ENCODE data around the gene ZNHIT6. TPM values are rescaled to one million over a fixed set of nuclear protein-coding genes. Genes with fewer than 3 reads are reported as not detected.

ZNHIT6 gene
- polyA plus RNA-seq, 1 of the 3 experiments (the other 2 are of a cell fraction): 7.7 TPM

DNA sequence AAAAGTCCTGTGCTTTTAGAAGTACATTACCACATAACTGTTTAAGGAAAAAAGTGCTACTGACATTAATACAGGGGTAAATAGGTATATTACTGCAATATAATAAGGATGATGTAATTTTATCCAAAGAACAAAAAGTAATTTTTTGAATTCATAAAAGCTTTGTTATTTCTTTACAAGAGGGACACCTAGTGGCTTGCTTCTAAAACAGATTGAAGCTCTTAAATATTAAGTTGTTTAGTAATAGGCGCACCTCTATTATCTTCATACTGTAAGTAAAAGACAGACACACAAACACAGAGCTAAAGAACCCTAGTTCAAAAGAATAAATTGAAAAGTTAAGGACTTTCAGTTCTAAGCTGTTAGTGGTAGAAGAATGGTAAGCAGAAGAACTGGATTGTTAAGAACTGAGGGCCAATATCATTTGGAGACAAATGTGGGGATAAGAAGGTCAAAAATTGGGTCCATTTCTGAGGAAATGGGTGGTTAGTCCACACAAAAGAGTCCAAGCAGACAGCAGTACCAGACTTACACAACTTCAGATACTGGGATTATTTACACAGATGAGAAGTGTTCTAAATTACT, 15.4 kb downstream of the ZNHIT6 start:
- Histone ChIP-seq H3K36me3 (replicated peaks in 1 of 2; ENCODE audit: control insufficient read depth in 1 of 2, insufficient read depth in 2 of 2, low read length in 1 of 2) (peaks cover 9 to 36% of the 10 kb centered on the region in 2 experiments), H3K9me2 (no peaks in the 10 kb centered on the region), H3K27ac (ENCODE audit: low read depth in 2 of 2, low read length in 1 of 2) (peak overlapping the region in 1 of 2 experiments; percentile 35; a peak in 1 of 4 replicates), H3K4me3 (ENCODE audit: low read depth in 2 of 2, low read length in 1 of 2) (no peak overlapping the region), H3F3A (replicated peaks; ENCODE audit: insufficient read depth) (peaks cover 14% of the 10 kb centered on the region), H3K4me1 (ENCODE audit: control insufficient read depth in 1 of 2, insufficient read depth in 2 of 2, low read depth in 1 of 2, low read length in 1 of 2) (peaks cover 6% of the 10 kb centered on the region in 2 experiments; a peak in 2 of 4 replicates), H3K4me2 (no peak overlapping the region), H3K79me2 (ENCODE audit: insufficient read depth) (peaks cover 44% of the 10 kb centered on the region), H2AFZ (ENCODE audit: low read depth) (no peak overlapping the region), H3K27me3 (ENCODE audit: insufficient read depth) (no peaks in the 10 kb centered on the region), H3K9ac (peak overlapping the region; percentile 25; the same call in 1 of the 2 replicates), H4K20me1 (ENCODE audit: insufficient read depth) (no peaks in the 10 kb centered on the region), H3K9me3 (no peaks in the 10 kb centered on the region)
- ChIA-PET CTCF (interaction anchor here (0.6 to 3.7 kb wide), 48 partner anchors 8 to 656 kb away, joined by 3 to 78 read pairs (median 4); partner anchors contain the start of genes BCL10, C1orf52, CCN1 and ZNHIT6), POLR2A (interaction anchor here (1.0 kb wide), 1 partner anchor 385 kb away, joined by 4 read pairs; no protein-coding TSS in a partner anchor)
- WGBS (ENCODE audit: low lambda C conversion rate): 87% methylated on average over 1 of the region's 1 CpG
- TF ChIP-seq RAD21 (IDR thresholded peaks at IDR 0.05; ENCODE audit: low read length) (peak; percentile 62), SMC3 (IDR thresholded peaks at IDR 0.05; ENCODE audit: low read depth, low read length) (peak; percentile 41), MXI1 (IDR thresholded peaks at IDR 0.05; ENCODE audit: low read depth, low read length) (no peak)
- TF ChIP-seq, protein P1, sequence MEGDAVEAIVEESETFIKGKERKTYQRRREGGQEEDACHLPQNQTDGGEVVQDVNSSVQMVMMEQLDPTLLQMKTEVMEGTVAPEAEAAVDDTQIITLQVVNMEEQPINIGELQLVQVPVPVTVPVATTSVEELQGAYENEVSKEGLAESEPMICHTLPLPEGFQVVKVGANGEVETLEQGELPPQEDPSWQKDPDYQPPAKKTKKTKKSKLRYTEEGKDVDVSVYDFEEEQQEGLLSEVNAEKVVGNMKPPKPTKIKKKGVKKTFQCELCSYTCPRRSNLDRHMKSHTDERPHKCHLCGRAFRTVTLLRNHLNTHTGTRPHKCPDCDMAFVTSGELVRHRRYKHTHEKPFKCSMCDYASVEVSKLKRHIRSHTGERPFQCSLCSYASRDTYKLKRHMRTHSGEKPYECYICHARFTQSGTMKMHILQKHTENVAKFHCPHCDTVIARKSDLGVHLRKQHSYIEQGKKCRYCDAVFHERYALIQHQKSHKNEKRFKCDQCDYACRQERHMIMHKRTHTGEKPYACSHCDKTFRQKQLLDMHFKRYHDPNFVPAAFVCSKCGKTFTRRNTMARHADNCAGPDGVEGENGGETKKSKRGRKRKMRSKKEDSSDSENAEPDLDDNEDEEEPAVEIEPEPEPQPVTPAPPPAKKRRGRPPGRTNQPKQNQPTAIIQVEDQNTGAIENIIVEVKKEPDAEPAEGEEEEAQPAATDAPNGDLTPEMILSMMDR (IDR thresholded peaks at IDR 0.05): peak; percentile 80
- DNase-seq: no peak

DNA sequence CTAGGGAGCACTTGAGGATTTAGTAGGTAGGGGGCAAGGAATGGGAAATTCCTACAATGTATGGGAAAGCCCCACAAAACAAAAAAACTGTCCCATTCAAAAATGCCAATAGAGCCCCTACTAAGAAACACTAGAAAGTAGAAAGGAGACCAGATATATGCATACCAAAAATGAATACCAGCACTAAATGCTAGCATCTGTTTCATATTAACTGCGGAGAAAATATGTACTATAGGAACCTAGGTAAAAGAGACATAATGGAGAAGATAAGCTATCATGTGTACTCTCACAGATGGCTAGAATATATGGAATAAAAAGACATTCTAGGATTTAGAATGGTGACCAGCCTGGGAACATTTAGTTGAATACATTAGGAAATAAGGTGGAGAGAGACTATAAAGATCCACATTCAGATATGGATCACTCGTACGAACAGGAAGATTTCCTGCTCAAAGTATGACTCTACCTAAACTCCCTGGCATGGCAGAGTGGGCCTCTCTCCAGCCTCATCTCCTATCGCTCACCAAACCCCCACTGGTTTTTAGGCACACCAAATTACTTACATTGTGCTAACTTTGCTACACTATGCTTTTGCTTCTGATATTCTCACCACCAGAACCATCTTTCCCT, 18.3 kb downstream of the ZNHIT6 start:
- peaks cover 14% of the 10 kb centered on the region for H3F3A ChIP-seq (replicated peaks; ENCODE audit: insufficient read depth)
- CTCF ChIA-PET: interaction anchor here (2.9 to 3.7 kb wide), 2 partner anchors 382 kb away, joined by 15 to 78 read pairs; no protein-coding TSS in a partner anchor
- 74% methylated on average over 4 of the region's 4 CpGs for WGBS (ENCODE audit: low lambda C conversion rate)
- no peak overlapping the region for H3K9ac ChIP-seq
- H3K36me3 ChIP-seq (replicated peaks in 1 of 2; ENCODE audit: control insufficient read depth in 1 of 2, insufficient read depth in 2 of 2, low read length in 1 of 2): peaks cover 2 to 26% of the 10 kb centered on the region in 2 experiments
- H3K9me3 ChIP-seq: no peaks in the 10 kb centered on the region
- POLR2A ChIA-PET: no interaction called here
- H3K79me2 ChIP-seq (ENCODE audit: insufficient read depth): peaks cover 48% of the 10 kb centered on the region
- H3K27ac ChIP-seq (ENCODE audit: low read depth in 2 of 2, low read length in 1 of 2): peak overlapping the region in 1 of 2 experiments; percentile 15; a peak in 1 of 4 replicates
- no peaks in the 10 kb centered on the region for H3K27me3 ChIP-seq (ENCODE audit: insufficient read depth)
- no peak overlapping the region for H2AFZ ChIP-seq (ENCODE audit: low read depth)
- peaks cover 6% of the 10 kb centered on the region in 2 experiments; a peak in 2 of 4 replicates for H3K4me1 ChIP-seq (ENCODE audit: control insufficient read depth in 1 of 2, insufficient read depth in 2 of 2, low read depth in 1 of 2, low read length in 1 of 2)
- peak; percentile 14 for DNase-seq
- no peaks in the 10 kb centered on the region for H3K9me2 ChIP-seq
- no peaks in the 10 kb centered on the region for H4K20me1 ChIP-seq (ENCODE audit: insufficient read depth)
- peak; percentile 75 for TF ChIP-seq TCF12 (IDR thresholded peaks at IDR 0.05)
- TF ChIP-seq SMC3 (IDR thresholded peaks at IDR 0.05; ENCODE audit: low read depth, low read length): no peak
- no peak for TF ChIP-seq CHD2 (IDR thresholded peaks at IDR 0.05; ENCODE audit: low read length, partially characterized antibody)
- no peak overlapping the region for H3K4me2 ChIP-seq
- no peak overlapping the region for H3K4me3 ChIP-seq (ENCODE audit: low read depth in 2 of 2, low read length in 1 of 2)

Measured in SK-N-SH (cell line).